GM20000 (cell line): Measurements from ENCODE around the gene CCER1.

Source experiments
- DNase-seq: peaks from one replicate; pipeline ENCODE4 v3.0.0; 2012; ENCODE audit warnings: low spot score
- TF ChIP-seq, protein P1 (sequence below): IDR thresholded peaks from 2 replicates; pipeline ENCODE4 v1.5.1; 2012; ENCODE audit warnings: mild to moderate bottlenecking, control low read depth; ENCODE audit errors: extremely low read depth, missing control alignments

CCER1 gene

DNA sequence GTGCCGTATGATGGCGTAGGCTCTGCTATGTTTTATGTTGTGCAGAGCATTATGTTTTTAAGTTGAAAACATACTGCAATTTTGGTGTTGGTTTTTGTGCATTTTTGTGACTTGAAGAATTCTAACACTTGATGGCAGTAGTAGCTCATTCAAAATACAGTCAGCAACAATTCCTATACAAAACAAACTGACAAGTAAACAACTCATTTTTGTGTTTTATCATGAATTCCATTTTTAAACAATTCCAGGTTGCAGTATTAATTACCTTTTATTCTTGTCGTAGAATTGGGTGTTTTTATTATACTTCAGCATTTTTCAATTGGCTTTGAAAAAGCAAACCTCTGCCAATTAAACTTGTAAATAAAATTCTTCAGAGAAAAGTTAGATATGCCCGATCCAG lies 4.1 kb upstream of the CCER1 start:
- TF ChIP-seq, protein P1, sequence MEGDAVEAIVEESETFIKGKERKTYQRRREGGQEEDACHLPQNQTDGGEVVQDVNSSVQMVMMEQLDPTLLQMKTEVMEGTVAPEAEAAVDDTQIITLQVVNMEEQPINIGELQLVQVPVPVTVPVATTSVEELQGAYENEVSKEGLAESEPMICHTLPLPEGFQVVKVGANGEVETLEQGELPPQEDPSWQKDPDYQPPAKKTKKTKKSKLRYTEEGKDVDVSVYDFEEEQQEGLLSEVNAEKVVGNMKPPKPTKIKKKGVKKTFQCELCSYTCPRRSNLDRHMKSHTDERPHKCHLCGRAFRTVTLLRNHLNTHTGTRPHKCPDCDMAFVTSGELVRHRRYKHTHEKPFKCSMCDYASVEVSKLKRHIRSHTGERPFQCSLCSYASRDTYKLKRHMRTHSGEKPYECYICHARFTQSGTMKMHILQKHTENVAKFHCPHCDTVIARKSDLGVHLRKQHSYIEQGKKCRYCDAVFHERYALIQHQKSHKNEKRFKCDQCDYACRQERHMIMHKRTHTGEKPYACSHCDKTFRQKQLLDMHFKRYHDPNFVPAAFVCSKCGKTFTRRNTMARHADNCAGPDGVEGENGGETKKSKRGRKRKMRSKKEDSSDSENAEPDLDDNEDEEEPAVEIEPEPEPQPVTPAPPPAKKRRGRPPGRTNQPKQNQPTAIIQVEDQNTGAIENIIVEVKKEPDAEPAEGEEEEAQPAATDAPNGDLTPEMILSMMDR = no peak
- no peak for DNase-seq

DNA sequence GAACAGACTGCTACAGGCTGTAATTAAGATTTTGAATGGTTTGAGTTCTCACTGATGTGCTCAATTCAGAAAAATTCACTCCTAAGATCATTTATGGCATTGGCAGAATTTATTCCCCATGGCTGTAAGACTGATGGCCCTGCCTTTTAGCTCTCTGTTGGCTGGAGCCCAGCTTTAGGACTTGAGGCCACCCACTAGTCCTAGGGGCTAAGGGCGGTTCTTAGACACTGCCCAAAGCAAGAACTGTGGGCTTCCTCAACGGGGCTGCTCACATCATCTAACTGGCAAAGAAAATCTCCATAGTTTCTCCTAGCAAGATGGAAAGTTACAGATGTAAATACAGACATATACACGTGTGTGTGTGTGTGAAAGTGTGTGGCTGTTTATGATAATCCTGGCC lies 3.4 kb upstream of the CCER1 start:
- no peak for DNase-seq
- TF ChIP-seq, protein P1 = no peak

DNA sequence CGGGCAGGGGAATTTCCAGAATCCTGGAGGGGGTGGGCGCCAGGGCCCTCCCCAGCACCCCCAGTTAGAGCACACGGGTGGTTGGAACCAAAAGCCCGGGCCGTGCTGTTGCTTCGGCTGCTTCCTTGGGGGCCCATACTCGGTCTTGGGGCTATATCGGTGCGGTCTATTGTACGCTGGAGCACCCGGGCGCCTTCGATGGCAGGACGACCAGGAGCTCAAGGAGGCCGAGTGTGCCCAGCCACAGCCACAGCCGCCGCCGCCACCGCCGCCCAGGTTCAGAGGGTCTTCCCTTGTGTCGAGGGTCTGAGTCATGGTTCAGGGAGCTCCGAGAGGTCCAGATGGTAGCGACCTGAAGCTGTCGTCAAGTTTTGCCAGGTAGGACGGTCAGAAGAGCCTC lies 548 bp downstream of the CCER1 start:
- TF ChIP-seq, protein P1 = no peak
- no peak for DNase-seq

DNA sequence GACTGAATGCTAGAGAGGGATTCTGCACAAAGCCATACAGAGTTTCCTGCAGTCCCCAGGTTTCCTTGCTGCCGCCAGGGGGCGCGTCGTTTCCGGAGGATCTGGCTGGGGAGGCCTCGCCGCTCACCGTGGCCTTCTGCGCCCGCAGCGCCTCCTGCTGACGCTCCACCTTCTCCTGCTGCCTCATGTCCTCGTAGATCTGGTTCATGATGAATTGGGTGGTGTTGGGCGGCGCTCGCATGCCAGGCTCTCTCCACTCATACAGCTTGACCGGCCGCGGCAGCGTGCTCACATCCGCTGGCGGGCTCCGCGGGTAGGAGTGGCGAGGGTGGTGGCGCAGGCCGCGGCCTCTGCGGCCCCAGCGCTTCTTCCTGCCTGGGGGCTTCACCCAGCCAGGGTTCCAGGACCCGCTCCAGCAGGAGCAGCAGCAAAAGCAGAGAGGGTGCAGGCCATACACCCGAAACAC lies 987 bp downstream of the CCER1 start:
- TF ChIP-seq, protein P1 = peak; percentile 23
- peak; percentile 24 for DNase-seq

DNA sequence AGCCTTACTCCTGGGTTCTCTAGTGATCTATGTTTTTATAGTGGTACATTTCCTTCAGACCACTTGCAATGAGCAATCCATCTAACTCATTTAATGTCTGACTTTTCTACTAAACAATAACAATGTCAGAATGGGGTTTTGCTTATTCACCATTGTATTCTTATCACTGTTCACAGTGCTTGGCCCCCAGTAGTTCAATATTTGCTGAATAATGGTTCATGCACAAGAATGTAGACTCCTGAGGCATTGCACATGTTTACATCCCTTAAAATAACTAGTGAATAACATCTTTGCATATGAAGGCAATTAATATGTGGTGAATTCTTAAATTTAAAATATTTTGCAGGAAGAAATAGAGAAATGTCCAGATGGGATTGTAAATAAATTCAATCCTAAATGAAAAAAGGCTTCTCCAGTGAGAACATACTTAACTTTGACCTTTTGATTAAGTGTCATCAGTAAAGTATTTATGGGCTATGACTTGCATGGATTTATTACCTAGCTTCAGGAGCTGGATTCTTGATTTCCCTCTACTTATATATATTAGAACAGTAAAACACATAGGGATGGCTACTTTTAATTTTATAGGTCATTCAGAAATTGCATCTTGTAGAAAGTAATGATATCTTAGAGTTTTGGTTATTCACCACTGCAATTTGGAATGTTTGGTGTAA lies 3.4 kb downstream of the CCER1 start:
- TF ChIP-seq, protein P1 = no peak
- no peak for DNase-seq

DNA sequence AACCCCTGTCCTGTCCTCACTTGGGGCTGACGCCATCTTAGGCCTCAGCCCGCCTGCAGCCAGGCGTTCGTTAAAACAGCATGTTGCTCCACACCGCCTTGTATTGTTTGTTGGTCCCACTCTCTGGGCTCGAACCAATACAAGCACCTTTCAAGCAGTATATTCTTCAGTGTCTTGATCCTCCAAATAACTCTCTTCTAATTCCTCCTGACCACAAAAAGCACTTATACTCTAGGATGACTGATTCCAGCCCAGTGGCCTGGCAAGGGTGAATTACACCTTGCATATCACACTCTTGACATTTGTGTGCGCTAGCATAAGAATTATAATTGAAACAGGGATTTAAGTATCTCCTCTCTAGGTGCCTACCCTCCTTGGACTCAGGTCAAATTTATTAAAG lies 7.1 kb downstream of the CCER1 start:
- no peak for DNase-seq
- TF ChIP-seq, protein P1 = no peak

DNA sequence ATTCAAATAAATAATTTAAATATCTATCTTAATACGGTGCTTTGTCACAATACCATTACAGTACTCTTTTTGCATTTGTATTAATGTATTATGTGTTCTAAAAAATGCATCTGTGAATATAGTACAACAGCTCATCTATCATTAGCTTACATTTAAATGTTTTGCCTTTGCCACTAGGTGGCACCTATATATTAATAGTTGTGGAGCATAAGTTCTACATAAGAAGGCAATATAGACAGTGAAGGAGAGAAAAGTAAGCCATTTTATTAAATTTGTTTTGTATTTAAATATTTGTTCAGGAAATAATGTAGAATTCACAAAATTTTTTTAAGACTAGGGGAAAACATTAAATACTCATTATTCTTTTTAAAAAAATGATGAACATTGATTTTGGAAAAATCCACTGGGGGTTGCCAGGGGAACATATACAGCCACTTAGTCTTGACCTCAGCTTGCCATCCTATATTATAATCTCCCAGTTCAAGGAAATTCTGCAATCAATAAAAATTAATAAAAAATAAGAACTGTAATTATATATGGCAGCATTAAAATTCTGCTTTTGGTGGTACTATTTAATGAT lies 9.8 kb downstream of the CCER1 start:
- peak; percentile 31 for DNase-seq
- TF ChIP-seq, protein P1 = peak; percentile 54
